Hindlimb muscle (tissue), 1 donor: ENCODE results near the gene ARHGAP44. TPM values are rescaled to one million over a fixed set of nuclear protein-coding genes. Genes with fewer than 3 reads are reported as not detected.
A peak's percentile ranks its signal among the peaks of the same experiment; 100 is the strongest.
"Not testable (repeated sequence)": the region's sequence is repeated elsewhere in the genome, so short reads cannot be mapped to it uniquely, and the experiment has no call there.

Experiments used
- DNase-seq: peaks from one replicate; pipeline ENCODE4 v3.0.0-alpha.2; 2013
- polyA plus RNA-seq: library from polyadenylated mRNA; unstranded; fragments of 120-200 nt; gene quantifications from one replicate; pipeline ENCODE4 v1.2.1, GENCODE V29; 2013; ENCODE audit not compliant: insufficient read length

Gene ARHGAP44
- polyA plus RNA-seq, 1 donor, result 4.5 TPM

- no peak for DNase-seq
Observed at GRCh38 chr17:12967962-12968361, 178.7 kb downstream of the ARHGAP44 start.

GRCh38 chr17:12973496-12974004 lies 184.3 kb downstream of the ARHGAP44 start:
- no peak for DNase-seq

DNA sequence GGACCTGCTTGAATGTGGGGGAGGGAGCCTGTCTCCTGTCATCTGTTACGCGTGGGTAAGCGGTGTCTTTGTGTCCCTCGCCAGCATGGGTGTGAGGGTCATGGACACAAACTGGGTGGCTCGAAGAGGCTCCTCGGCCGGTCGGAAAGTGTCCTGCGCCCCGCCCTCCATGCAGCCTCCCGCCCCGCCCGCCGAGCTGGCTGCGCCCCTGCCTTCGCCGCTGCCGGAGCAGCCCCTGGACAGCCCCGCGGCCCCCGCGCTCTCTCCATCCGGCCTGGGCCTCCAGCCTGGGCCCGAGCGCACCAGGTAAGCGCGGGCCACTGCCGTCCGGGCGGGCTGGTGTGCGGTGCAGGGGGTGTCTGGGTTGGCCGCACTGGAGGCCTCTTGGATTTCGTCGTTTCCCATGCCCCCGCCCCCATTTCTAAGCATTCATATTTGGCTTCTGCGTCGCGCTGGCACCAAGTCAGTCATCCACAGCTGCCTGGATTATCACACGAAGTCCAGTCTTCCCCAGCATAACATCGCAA lies 184.8 kb downstream of the ARHGAP44 start:
- peak; percentile 46 for DNase-seq

GRCh38 chr17:12977008-12977751 lies 187.9 kb downstream of the ARHGAP44 start:
- no peak for DNase-seq

GRCh38 chr17:12978787-12979186 lies 189.5 kb downstream of the ARHGAP44 start:
- DNase-seq, result not testable (repeated sequence)

DNA sequence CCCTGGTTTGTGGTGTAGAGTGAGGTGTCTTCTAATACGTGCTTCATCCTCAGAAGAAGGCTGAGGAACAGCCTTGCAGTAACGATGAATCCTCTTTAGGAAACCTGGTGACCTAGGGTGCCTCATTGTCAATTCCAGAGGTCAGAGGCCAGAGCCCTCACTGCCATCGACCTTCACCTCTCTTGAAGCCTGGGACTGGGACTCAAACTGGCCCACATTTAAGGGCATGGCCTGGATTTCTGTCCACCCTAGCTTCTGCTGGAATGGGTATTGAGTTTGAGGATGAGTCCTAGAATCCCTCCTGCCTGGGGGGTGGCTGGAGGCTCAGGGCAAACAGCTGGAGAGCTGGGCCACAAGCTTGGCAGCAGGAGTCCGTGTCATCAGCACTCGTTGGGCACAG lies 189.9 kb downstream of the ARHGAP44 start:
- no peak for DNase-seq

DNA sequence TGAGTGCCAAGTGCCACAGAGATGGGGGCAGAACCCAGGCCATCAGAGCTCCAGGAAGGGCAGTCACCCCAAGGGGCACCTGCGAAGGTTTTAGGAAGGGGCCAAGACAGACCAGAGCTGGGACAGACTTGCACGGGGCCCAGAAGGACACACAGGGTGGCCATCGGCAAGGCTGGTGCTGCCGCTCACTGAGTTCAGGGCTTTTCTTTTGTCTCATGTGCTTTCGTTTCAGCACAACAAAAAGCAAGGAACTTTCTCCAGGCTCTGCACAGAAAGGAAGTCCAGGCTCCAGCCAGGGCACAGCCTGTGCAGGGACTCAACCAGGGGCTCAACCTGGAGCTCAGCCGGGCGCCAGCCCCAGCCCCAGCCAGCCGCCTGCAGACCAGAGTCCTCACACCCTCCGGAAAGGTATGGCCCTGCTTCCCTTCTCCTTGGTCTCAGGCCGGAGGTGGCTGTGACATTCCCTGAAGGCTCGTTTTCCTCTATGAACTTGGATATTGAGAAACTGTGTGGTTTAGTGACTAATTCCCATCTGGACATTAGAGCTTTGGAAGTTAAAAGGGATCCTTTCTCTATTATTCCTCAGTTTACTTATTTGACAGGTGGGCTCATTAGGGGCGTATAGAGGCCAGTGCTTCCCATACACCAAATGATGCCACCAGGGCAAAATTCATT lies 190.7 kb downstream of the ARHGAP44 start:
- DNase-seq, result no peak

DNA sequence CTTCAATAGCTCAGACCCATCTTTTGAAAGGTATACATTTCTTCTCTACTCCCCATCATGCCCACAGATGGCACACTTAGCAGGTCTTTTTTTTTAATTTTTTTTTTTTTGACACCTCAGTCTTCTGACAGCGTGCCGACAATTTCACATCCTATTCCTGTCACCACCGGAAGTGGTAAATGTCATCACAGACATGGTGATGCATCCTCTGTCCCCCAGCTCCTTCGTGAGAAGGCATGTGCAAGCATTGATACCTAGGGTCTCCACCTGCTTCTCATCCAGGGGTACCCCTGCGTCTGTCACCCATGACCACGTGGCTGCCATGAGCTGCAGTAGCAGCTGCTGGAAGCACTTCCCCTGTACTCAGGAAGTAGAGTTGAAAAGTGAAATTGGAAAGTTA lies 192.9 kb downstream of the ARHGAP44 start:
- DNase-seq, result no peak

- peak; percentile 95 for DNase-seq
Observed at GRCh38 chr17:12983991-12984884, 194.9 kb downstream of the ARHGAP44 start.

GRCh38 chr17:12985431-12986293 lies 196.4 kb downstream of the ARHGAP44 start:
- peak; percentile 48 for DNase-seq

GRCh38 chr17:12987120-12987519 lies 197.8 kb downstream of the ARHGAP44 start:
- no peak for DNase-seq

DNA sequence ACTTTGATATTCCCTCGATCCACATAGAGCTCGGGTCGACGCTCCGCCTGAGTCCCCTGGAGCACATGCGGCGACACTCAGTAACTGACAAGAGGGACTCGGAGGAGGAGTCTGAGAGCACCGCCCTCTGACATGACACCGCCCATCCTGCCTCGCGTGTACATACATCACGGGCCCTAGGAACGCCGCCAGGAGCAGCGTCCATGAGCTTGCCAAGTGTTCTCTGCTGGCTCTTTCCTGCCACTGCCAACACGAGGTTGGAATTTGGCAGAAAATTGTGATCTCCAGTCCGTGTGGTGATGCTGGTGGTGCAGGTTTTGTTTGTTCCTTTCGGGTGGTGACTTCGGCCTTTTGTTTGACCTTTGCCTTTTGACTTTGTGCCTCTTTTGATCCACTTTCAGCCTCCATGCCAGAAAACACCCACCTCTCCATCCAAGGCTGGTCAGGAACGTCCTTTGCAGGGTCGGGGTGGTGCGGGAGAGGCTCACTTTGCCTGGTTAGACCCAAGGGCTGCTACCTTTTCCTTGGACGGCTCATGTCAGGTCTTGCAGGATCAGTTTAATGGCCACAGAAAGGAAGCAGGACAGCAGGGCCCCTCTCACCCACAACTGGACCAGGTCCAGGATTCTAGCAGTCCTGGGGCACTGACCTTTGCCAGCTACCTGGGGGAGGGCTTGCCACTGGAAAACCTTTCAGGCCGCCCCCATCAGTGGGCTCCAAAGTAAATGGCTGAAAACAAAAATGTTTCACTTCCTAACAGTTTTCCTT lies 200.9 kb downstream of the ARHGAP44 start:
- no peak for DNase-seq

DNA sequence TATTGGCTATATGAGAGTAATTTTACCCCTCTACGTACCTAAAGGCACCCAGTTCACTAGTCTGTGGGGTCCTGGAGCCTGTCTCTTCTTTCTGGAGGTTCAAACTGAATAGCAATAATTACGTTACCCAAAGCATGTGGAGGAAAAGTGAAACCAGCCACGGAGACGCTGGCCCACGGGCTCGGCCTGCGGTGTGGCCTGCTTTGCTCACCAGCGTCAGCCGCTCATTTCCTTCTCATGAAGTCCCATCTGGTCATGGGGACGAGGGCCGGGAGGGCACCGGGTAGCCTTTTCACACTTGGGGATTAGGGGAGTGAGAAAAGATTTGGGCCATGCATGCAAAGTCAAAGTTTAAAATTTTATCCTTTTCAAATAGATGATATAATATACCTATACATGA lies 201.6 kb downstream of the ARHGAP44 start:
- no peak for DNase-seq

DNA sequence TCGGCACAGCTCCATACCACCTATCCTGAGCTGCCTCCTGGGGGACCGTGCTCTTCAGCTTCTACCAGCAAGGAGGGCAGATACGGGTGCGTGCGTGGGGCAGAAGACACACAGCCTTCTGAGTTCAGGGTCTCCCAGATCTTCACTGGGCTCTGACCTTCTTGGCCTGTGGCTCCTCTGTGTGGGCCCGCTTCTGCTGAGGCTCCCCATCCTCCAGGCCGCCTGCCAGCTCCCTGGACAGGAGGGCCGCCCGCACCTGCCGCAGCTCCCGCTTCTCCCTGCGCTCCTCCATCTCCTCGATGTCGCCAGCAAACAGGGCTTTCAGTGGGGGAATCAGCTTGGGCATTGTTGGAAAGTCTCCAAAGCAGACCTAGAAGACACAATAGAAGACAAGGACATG lies 203.4 kb downstream of the ARHGAP44 start:
- no peak for DNase-seq

GRCh38 chr17:12993631-12994030 lies 204.3 kb downstream of the ARHGAP44 start:
- no peak for DNase-seq

GRCh38 chr17:12994341-12995074 lies 205.2 kb downstream of the ARHGAP44 start:
- DNase-seq, result no peak

GRCh38 chr17:12995106-12995895 lies 206.0 kb downstream of the ARHGAP44 start:
- DNase-seq, result no peak

GRCh38 chr17:12995896-12996295 lies 206.6 kb downstream of the ARHGAP44 start:
- no peak for DNase-seq

- no peak for DNase-seq
Observed at GRCh38 chr17:12996357-12996756, 207.1 kb downstream of the ARHGAP44 start.
